ENCODE measurements around the gene C11orf16.
"Not testable (repeated sequence)": the region's sequence is repeated elsewhere in the genome, so short reads cannot be mapped to it uniquely, and the experiment has no call there.

C11orf16 gene

DNA sequence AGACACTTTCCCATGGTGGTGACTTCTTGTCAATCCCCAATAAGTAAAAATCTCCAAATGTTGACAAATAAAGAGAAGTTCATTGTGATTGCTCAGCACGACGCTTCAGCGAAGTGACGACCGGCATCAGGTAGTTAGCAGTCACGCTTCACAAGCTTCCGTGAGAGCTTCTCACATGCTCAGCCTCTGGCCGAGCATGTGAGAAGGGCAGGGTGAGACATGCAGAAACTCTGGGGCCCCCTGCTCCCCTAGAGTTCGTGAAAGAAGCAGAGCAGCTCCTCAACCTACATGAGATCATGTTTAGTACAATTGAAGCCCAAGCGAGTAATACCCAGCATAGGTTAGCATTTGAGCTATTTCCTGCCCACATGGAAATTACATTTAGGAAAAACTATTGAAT lies 4.4 kb upstream of the C11orf16 start:
- H3K4me3 ChIP-seq = no peak overlapping the region
- no peaks in the 10 kb centered on the region for H3K9me3 ChIP-seq
- no peaks in the 10 kb centered on the region for H3K36me3 ChIP-seq
- no peaks in the 10 kb centered on the region for H3K27me3 ChIP-seq
- H3K9ac ChIP-seq = no peak overlapping the region
- H3K27ac ChIP-seq = no peak overlapping the region
- H3K4me1 ChIP-seq = no peaks in the 10 kb centered on the region
- H4K20me1 ChIP-seq = no peaks in the 10 kb centered on the region
- TF ChIP-seq Cebpa-rat (IDR thresholded peaks at IDR 0.05) = no peak
- no peak overlapping the region for H3K4me2 ChIP-seq

DNA sequence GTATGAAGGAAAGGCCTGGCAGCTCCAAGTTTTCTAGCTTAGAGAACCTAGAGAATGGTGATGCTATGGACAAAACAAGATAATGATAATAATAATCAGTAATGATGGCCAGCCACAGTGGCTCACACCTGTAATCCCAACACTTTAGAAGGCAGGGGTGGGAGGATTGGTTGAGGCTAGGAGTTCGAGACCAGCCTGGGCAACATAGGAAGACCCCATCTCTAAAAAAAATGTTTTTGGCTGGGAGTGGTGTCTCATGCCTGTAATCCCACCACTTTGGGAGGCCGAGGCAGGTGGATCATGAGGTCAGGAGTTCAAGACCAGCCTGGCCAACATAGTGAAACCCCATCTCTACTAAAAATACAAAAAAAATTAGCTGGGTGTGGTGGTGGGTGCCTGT lies 3.0 kb upstream of the C11orf16 start:
- H3K27ac ChIP-seq, H3K27me3 ChIP-seq, H3K4me3 ChIP-seq, H3K36me3 ChIP-seq, H3K9me3 ChIP-seq, H3K4me1 ChIP-seq, H4K20me1 ChIP-seq, H3K9ac ChIP-seq, H3K4me2 ChIP-seq: not testable (repeated sequence)

DNA sequence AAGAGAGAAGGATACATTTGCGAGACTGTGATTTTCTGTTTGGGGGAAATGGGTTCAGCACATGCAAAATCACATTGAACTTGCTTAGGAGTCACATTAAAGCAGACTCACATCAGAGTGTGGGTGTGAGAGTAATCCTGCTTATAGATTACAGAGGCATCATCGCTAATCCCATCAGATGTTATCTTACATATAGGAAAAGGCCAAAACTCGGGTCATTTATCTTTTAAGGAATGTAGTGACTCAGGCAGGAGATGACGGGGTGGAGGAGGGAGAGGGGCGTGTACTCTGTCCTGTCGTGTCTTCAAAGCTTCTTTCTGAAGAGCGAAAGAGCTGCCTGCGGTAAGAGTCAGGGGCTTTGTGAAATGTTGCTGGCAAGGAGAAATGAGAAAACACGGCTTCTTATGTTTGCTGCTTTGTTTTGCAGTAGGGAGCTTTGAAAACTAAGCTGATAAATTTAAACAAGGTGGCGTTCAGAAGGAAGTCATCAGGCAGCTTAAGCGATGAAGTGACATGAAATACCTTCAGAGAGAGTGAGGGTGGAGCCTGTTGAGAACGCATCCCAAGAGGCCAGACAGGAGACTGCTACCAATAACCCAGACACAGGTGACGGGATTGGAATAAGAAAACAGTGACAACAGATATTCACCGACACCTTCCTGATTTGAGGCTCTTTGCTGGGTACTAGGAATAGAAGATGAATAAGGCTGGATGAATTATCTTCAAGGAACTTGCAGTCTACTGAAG lies 2.2 kb upstream of the C11orf16 start:
- no peaks in the 10 kb centered on the region for H4K20me1 ChIP-seq
- no peak overlapping the region for H3K27ac ChIP-seq
- H3K4me3 ChIP-seq = no peak overlapping the region
- no peak overlapping the region for H3K4me2 ChIP-seq
- H3K27me3 ChIP-seq = no peaks in the 10 kb centered on the region
- no peaks in the 10 kb centered on the region for H3K4me1 ChIP-seq
- no peaks in the 10 kb centered on the region for H3K36me3 ChIP-seq
- no peak for TF ChIP-seq Cebpa-rat (IDR thresholded peaks at IDR 0.05)
- H3K9me3 ChIP-seq = no peaks in the 10 kb centered on the region
- H3K9ac ChIP-seq = no peak overlapping the region

DNA sequence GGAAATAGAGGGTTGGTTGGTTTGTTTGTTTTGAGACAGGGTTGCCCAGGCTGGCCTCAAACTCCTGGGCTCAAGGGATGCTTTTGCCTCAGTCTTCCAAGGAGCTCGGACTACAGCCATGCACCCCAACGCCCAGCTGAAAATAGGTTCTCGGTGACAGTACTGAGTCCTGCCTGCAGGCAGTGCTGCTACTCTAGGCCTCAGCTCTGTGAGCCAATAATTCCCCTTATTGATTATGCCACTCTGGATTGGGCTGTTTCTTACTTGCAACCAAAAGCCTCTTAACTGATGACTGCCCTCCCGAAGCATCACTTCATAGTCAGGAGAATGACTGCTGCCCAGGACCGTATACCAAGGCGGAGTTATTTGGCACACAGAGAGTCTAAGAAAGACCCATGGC lies 1.2 kb upstream of the C11orf16 start:
- H3K4me3 ChIP-seq = no peak overlapping the region
- H3K36me3 ChIP-seq = no peaks in the 10 kb centered on the region
- no peak overlapping the region for H3K27ac ChIP-seq
- H3K9me3 ChIP-seq = no peaks in the 10 kb centered on the region
- no peak for TF ChIP-seq Cebpa-rat (IDR thresholded peaks at IDR 0.05)
- no peaks in the 10 kb centered on the region for H3K4me1 ChIP-seq
- H3K27me3 ChIP-seq = no peaks in the 10 kb centered on the region
- H3K4me2 ChIP-seq = no peak overlapping the region
- H4K20me1 ChIP-seq = no peaks in the 10 kb centered on the region
- no peak overlapping the region for H3K9ac ChIP-seq

DNA sequence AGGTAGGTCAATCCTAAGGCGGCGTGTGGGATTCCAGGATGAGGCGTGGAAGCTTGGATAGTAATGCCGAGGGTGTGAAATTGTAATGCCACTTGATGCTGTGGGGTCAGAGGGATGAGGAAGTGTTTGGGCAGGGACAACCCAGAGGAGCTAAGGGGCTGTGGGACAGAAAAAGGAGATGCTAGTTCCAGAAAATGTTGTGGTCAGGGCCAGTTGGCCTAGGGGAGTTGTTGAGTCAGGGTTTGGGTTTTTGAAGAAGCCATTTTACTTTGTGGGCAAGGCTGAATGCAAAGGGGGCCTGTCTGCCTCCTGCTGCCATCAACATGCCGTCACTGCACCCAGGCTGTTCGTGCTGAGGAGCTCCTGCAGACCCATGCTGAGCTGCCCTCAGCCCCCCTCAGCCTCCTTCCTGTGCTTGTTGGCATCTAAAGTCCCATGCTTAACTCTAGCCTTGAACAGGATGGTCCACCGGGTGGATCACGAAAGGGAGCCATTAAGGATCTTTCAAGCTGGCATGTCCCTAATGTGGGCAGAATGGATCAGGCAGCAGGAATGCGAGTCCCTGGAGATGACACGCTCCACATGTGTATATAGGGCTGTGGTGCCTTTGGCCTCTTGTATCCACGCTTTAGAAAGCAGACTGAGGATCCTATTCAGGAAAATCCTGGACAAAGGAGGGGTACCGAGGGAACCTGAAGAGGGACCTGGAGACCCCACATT lies 2.1 kb downstream of the C11orf16 start:
- H3K4me1 ChIP-seq = no peaks in the 10 kb centered on the region
- H4K20me1 ChIP-seq = no peaks in the 10 kb centered on the region
- H3K4me2 ChIP-seq = no peak overlapping the region
- TF ChIP-seq Cebpa-rat (IDR thresholded peaks at IDR 0.05) = no peak
- H3K9ac ChIP-seq = no peak overlapping the region
- no peak overlapping the region for H3K4me3 ChIP-seq
- no peaks in the 10 kb centered on the region for H3K9me3 ChIP-seq
- H3K27ac ChIP-seq = no peak overlapping the region
- H3K36me3 ChIP-seq = peaks cover 9% of the 10 kb centered on the region; the same call in 1 of the 2 replicates
- H3K27me3 ChIP-seq = no peaks in the 10 kb centered on the region

DNA sequence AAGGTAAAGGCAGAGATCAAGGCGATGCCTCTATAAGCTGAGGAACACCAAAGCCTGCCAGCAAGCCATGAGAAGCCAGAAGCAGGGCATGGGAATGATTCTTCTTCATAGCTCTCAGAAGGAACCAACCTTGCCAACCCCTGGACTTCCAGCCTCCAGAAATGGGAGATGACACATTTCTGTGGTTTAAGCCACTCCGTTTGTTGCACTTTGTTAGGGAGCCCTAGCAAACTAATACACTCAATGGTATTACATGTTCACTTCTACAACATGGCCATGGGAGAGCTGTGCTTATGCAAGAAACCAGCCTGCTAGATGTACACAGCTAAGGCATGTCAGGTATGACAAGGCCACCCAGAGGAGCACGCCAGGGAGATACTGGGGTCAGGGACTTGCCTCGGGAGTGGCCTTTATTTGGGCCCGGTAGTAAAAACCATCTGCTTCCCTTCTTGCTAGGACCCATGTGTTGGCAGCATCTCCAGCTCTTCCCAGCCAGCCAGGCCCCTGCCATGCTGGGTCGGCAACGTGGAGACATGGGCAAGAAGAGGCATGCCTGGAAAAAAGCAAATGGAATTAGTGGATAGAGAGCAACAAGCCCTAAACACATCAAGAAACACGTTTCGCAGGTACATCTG lies 3.6 kb downstream of the C11orf16 start:
- Histone ChIP-seq H3K4me3 (no peak overlapping the region), H3K4me1 (no peaks in the 10 kb centered on the region), H3K4me2 (no peak overlapping the region), H3K27me3 (no peaks in the 10 kb centered on the region), H3K27ac (no peak overlapping the region), H3K9me3 (no peaks in the 10 kb centered on the region), H3K9ac (no peak overlapping the region), H4K20me1 (no peaks in the 10 kb centered on the region), H3K36me3 (peaks cover 24% of the 10 kb centered on the region)
- no peak for TF ChIP-seq Cebpa-rat (IDR thresholded peaks at IDR 0.05)

DNA sequence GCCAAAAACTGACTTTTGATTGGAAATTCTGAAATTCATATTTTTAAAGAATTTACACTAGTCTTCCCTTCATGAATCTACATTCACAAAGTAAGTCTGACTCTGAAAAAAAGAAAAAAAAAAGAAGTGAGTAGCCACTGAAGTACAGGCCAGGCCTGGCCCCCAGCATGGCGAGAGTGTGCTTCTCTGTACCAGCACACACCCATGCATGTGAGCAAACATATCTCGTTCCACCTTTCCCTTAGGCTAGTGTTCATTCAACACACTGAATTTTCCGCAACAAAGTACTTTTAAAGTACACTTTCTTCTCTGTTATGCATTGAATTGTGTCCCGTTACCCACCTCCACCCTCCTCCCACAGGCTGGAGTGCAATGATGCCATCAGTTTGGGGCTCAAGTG lies 4.5 kb downstream of the C11orf16 start:
- no peaks in the 10 kb centered on the region for H3K27me3 ChIP-seq
- no peak overlapping the region for H3K4me2 ChIP-seq
- no peak overlapping the region for H3K27ac ChIP-seq
- no peak overlapping the region for H3K4me3 ChIP-seq
- no peaks in the 10 kb centered on the region for H3K9me3 ChIP-seq
- no peak overlapping the region for H3K9ac ChIP-seq
- H3K4me1 ChIP-seq = no peaks in the 10 kb centered on the region
- TF ChIP-seq Cebpa-rat (IDR thresholded peaks at IDR 0.05) = no peak
- H3K36me3 ChIP-seq = peaks cover 30% of the 10 kb centered on the region
- H4K20me1 ChIP-seq = no peaks in the 10 kb centered on the region

DNA sequence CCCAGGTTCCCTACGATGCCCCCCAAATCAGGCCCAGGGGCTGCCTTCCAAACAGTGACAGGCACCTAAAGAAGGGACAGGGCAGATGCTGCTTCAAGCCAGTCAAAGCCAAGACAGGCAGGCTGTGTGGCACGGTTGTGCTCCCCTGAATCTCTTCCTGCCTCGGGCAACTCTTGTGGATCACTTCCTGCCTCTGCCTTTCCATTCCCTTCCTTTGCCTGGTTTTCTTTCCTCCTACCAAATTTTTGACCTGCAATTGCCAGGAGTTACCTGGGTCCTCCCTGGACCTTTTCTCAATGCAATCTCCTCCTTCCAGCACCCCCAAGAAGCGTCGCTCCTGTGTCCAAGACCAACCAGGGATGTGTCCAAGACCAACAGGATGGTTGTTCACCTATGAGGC lies 5.5 kb downstream of the C11orf16 start:
- Histone ChIP-seq H3K4me1 (no peaks in the 10 kb centered on the region), H4K20me1 (no peaks in the 10 kb centered on the region), H3K9ac (no peak overlapping the region), H3K27me3 (no peaks in the 10 kb centered on the region), H3K36me3 (peaks cover 40% of the 10 kb centered on the region), H3K4me3 (no peak overlapping the region), H3K4me2 (no peak overlapping the region), H3K9me3 (no peaks in the 10 kb centered on the region), H3K27ac (no peak overlapping the region)
- TF ChIP-seq Cebpa-rat (IDR thresholded peaks at IDR 0.05) = no peak

DNA sequence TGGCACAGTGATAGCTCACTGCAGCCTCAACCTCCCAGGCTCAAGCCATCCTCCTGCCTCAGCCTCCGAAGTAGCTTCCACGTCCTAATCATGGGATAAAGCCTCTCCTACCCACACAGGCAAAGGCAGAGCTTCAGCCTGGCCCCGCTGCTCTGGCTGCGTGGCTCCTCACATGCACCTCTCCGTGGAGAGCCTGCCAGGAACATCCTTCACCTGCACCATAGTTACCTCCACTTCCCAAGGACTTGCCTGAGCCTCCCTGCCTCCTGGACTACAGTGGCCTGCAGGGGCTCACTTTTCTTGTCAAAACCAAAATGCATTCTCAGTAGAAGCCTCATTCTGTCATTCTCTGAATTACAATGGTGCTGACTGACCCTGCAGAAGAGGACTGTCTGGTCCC lies 6.5 kb downstream of the C11orf16 start:
- Histone ChIP-seq H3K4me1 (no peaks in the 10 kb centered on the region), H3K9me3 (no peaks in the 10 kb centered on the region), H3K27me3 (no peaks in the 10 kb centered on the region), H4K20me1 (no peaks in the 10 kb centered on the region), H3K36me3 (peaks cover 50% of the 10 kb centered on the region), H3K27ac (no peak overlapping the region), H3K4me2 (no peak overlapping the region), H3K4me3 (no peak overlapping the region), H3K9ac (no peak overlapping the region)
- no peak for TF ChIP-seq Cebpa-rat (IDR thresholded peaks at IDR 0.05)

DNA sequence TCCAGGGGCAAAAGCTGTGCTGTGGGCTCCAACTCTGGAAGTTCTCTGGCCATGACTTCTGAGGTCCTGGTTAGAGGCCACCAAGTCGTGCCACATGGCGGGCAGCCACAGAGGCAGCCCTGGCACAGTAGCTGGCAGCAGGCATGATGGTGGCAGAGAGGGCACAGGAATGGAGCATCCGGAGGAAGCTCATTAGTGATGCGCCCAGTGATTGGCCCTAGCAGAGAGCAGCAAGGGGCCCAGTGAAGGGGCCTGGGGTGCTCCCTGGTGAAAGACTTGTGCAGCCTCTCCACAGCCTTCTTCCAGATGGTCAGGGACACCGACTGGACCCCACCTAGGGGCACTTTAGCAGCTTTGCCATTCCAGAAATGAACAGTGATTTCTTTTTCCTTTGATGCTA lies 7.0 kb downstream of the C11orf16 start:
- Histone ChIP-seq H3K27ac (no peak overlapping the region), H3K9me3 (no peaks in the 10 kb centered on the region), H3K4me2 (no peak overlapping the region), H3K4me3 (no peak overlapping the region), H4K20me1 (no peaks in the 10 kb centered on the region), H3K4me1 (no peaks in the 10 kb centered on the region), H3K36me3 (peaks cover 55% of the 10 kb centered on the region), H3K27me3 (no peaks in the 10 kb centered on the region), H3K9ac (no peak overlapping the region)
- TF ChIP-seq Cebpa-rat (IDR thresholded peaks at IDR 0.05) = no peak

Data from BLaER1 (cell line).